OCI-LY1 (cell line): Measurements from ENCODE around the gene KRTAP10-12.
"Not testable (repeated sequence)": the region's sequence is repeated elsewhere in the genome, so short reads cannot be mapped to it uniquely, and the experiment has no call there.

Experiments used
- H2AFZ ChIP-seq: fragments of 200-600 bp; sonication (generic), shearing (Covaris generic); 2 replicates; pipeline ENCODE4 v1.6.0; 2014; ENCODE audit warnings: antibody characterized with exemption, mild to moderate bottlenecking, low read length
- H3F3A ChIP-seq: fragments of 200-600 bp; sonication (generic), shearing (Covaris generic); 2 replicates; pipeline ENCODE4 v1.6.0; 2014; ENCODE audit warnings: mild to moderate bottlenecking, antibody characterized with exemption, low read length, moderate library complexity; ENCODE audit not compliant: insufficient read depth
- H3K27ac ChIP-seq: fragments of 200-600 bp; sonication (generic); 2 replicates; pipeline ENCODE4 v1.5.1; 2014; ENCODE audit warnings: low read length, mixed run types, mild to moderate bottlenecking, low read depth; ENCODE audit not compliant: poor library complexity, severe bottlenecking
- H3K27me3 ChIP-seq: fragments of 200-600 bp; sonication (generic); 2 replicates; pipeline ENCODE4 v1.6.0; 2014; ENCODE audit warnings: antibody characterized with exemption, mild to moderate bottlenecking, low read length, moderate library complexity; ENCODE audit not compliant: insufficient read depth
- H3K36me3 ChIP-seq: fragments of 200-600 bp; sonication (generic); 2 replicates; pipeline ENCODE4 v1.6.1; 2014; ENCODE audit warnings: mild to moderate bottlenecking, antibody characterized with exemption, low read length, moderate library complexity, mixed read lengths; ENCODE audit not compliant: insufficient read depth
- H3K4me1 ChIP-seq: fragments of 200-600 bp; sonication (generic); 2 replicates; pipeline ENCODE4 v1.5.1; 2014; ENCODE audit warnings: mild to moderate bottlenecking, low read length, moderate library complexity; ENCODE audit not compliant: insufficient read depth, severe bottlenecking
- H3K4me2 ChIP-seq: fragments of 200-600 bp; sonication (generic), shearing (Covaris generic); 2 replicates; pipeline ENCODE4 v1.6.1; 2014; ENCODE audit warnings: low read length
- H3K4me3 ChIP-seq: fragments of 200-600 bp; sonication (generic); 2 replicates; pipeline ENCODE4 v1.5.1; 2014; ENCODE audit warnings: low read length, low read depth, mild to moderate bottlenecking, mixed read lengths; ENCODE audit not compliant: poor library complexity, severe bottlenecking
- H3K79me2 ChIP-seq: fragments of 200-600 bp; shearing (Covaris generic); 2 replicates; pipeline ENCODE4 v1.6.1; 2016; ENCODE audit warnings: mixed run types, low read length, mixed read lengths; ENCODE audit not compliant: insufficient read depth
- H3K9ac ChIP-seq: fragments of 200-600 bp; sonication (generic), shearing (Covaris generic); 2 replicates; pipeline ENCODE4 v1.6.1; 2014; ENCODE audit warnings: mild to moderate bottlenecking, low read length, mixed read lengths
- H3K9me2 ChIP-seq: fragments of 200-600 bp; sonication (generic), shearing (Covaris generic); 2 replicates; pipeline ENCODE4 v1.6.1; 2014; ENCODE audit warnings: low read depth, mild to moderate bottlenecking, low read length, mixed read lengths
- H3K9me3 ChIP-seq: fragments of 200-600 bp; shearing (Covaris generic); 2 replicates; pipeline ENCODE4 v1.6.1; 2014; ENCODE audit warnings: low read length, mixed read lengths
- H4K20me1 ChIP-seq: fragments of 200-600 bp; sonication (generic), shearing (Covaris generic); 2 replicates; pipeline ENCODE4 v1.6.0; 2016; ENCODE audit warnings: mild to moderate bottlenecking, low read length; ENCODE audit not compliant: insufficient read depth
- CTCF ChIP-seq: fragments of 200-600 bp; sonication (generic), shearing (Covaris generic); IDR thresholded peaks from 2 replicates; pipeline ENCODE4 v1.5.1; 2017; ENCODE audit warnings: mild to moderate bottlenecking, antibody characterized with exemption, low read length, moderate library complexity, mixed read lengths
- EZH2 ChIP-seq: fragments of 200-600 bp; sonication (generic), shearing (Covaris generic); IDR thresholded peaks from 2 replicates; pipeline ENCODE4 v1.8.0; 2017; ENCODE audit warnings: borderline replicate concordance, mixed run types, mild to moderate bottlenecking, antibody characterized with exemption, low read length, moderate library complexity, mixed read lengths

Gene KRTAP10-12

GRCh38 chr21:44684483-44684882 is 12.5 kb upstream of the KRTAP10-12 start:
- Histone ChIP-seq H3K27ac (no peak overlapping the region), H3K4me1 (no peaks in the 10 kb centered on the region), H3K4me2 (no peak overlapping the region), H3K36me3 (no peaks in the 10 kb centered on the region), H3K9me3 (no peaks in the 10 kb centered on the region), H3F3A (no peaks in the 10 kb centered on the region), H3K4me3 (no peak overlapping the region), H3K9ac (no peak overlapping the region), H4K20me1 (no peaks in the 10 kb centered on the region), H3K9me2 (no peaks in the 10 kb centered on the region), H3K27me3 (peaks cover 3% of the 10 kb centered on the region; the same call in 1 of the 2 replicates), H2AFZ (no peak overlapping the region), H3K79me2 (no peaks in the 10 kb centered on the region)
- TF ChIP-seq EZH2 (no peak), CTCF (no peak)

- H3F3A ChIP-seq, H3K27ac ChIP-seq, H3K27me3 ChIP-seq, H3K4me3 ChIP-seq, H3K36me3 ChIP-seq, H4K20me1 ChIP-seq, H3K4me2 ChIP-seq, H3K9me3 ChIP-seq, H3K9ac ChIP-seq, H3K79me2 ChIP-seq, H2AFZ ChIP-seq, H3K4me1 ChIP-seq, H3K9me2 ChIP-seq: not testable (repeated sequence)
Measured at GRCh38 chr21:44685050-44685449, 11.9 kb upstream of the KRTAP10-12 start.

GRCh38 chr21:44686000-44686781 is 10.8 kb upstream of the KRTAP10-12 start:
- Histone ChIP-seq H3K4me2 (no peak overlapping the region), H3K79me2 (no peaks in the 10 kb centered on the region), H3K4me1 (no peaks in the 10 kb centered on the region), H2AFZ (no peak overlapping the region), H3F3A (no peaks in the 10 kb centered on the region), H3K27me3 (peaks cover 8% of the 10 kb centered on the region; the same call in 1 of the 2 replicates), H3K36me3 (no peaks in the 10 kb centered on the region), H3K9me2 (no peaks in the 10 kb centered on the region), H3K4me3 (no peak overlapping the region), H3K9me3 (no peaks in the 10 kb centered on the region), H3K9ac (no peak overlapping the region), H4K20me1 (no peaks in the 10 kb centered on the region), H3K27ac (no peak overlapping the region)
- TF ChIP-seq EZH2 (no peak), CTCF (no peak)
